ENCODE measurements around the gene CDK11A.

DNA sequence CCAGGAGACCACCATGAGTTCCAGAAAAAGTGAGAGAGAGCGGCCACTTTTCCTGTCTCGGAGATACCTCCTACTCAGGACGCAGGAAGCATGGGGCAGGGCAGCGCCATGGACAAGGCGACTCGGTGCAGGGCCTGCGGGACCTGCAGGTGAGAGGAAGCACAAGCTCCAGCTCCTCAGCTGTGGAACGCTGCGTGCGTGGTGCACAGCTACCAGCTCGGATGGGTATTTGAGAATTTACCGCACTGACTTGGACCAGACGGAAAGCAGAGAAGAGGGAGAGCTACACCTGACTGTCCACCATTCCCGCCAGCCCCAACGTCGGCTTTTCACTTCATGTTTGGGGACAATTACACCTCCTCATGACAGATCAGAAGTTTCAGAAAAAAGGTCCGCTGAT lies 8.2 kb upstream of the CDK11A start:
- no peak for TF ChIP-seq CTCF (IDR thresholded peaks at IDR 0.05)
- TF ChIP-seq EP300 (IDR thresholded peaks at IDR 0.05), result no peak
- TF ChIP-seq POLR2A (IDR thresholded peaks at IDR 0.05), result no peak

Data from gastroesophageal sphincter (tissue), 3 donors.